K562 (cell line): Measurements from ENCODE around the gene ARL2. TPM values are rescaled to one million over a fixed set of nuclear protein-coding genes. Genes with fewer than 3 reads are reported as not detected.

Source experiments
- ILK ChIP-seq: fragments of 450-650 bp; IDR thresholded peaks from 2 replicates; pipeline ENCODE4 v1.6.1; 2016; ENCODE audit warnings: missing genetic modification characterization, low read depth, mild to moderate bottlenecking, missing compliant biosample characterization, moderate library complexity, borderline replicate concordance
- KAT2B ChIP-seq: IDR thresholded peaks from one replicate; pipeline ENCODE4 v1.6.1; 2012; ENCODE audit warnings: low read depth, mild to moderate bottlenecking, control low read depth, inconsistent platforms, low read length, moderate library complexity
- NCOA2 ChIP-seq, 2 experiments: fragments of 450-650 bp; IDR thresholded peaks; 2 replicates each; pipeline ENCODE4 v1.6.1; 2018; ENCODE audit warnings: mild to moderate bottlenecking in 2 of 2, moderate library complexity in 1 of 2; ENCODE audit not compliant: partially characterized antibody in 2 of 2
- NEUROD1 ChIP-seq: fragments of 150-350 bp; IDR thresholded peaks from 2 replicates; pipeline ENCODE4 v1.6.1; 2014; ENCODE audit warnings: borderline replicate concordance, low read length, low read depth; ENCODE audit not compliant: partially characterized antibody
- polyA plus RNA-seq, 8 experiments: library from polyadenylated mRNA; depleted of rRNA in 4 of 8; stranded (reverse) in 5 of 8; unstranded in 3 of 8; fragments of >200 nt; fragmentation: Nextera tagmentation in 2 of 8; fragmentation: Illumina TruSeq in 1 of 8; extraction: Ambion mirVana in 2 of 8; extraction: Trizol in 1 of 8; gene quantifications; 2 replicates each; pipeline versions ENCODE4 v1.2.1 to v1.2.3, GENCODE V29; 2011 to 2014; ENCODE audit warnings: inconsistent platforms in 1 of 8, missing spikeins in 1 of 8
- total RNA-seq, 7 experiments: library from RNA; depleted of rRNA in 6 of 7; stranded (reverse); fragments of >200 nt in 6 of 7; fragmentation: Illumina TruSeq in 2 of 7; extraction: Trizol in 2 of 7; gene quantifications; 2 replicates each; pipeline versions ENCODE4 v1.2.1 to v1.2.3, GENCODE V29; 2011 to 2021; ENCODE audit warnings: low replicate concordance in 1 of 7
- TF ChIP-seq, protein P1 (sequence below): sonication (generic); formaldehyde crosslinking; IDR thresholded peaks from 2 replicates; pipeline ENCODE4 v1.8.1; 2023; ENCODE audit warnings: missing genetic modification reagents, mild to moderate bottlenecking, borderline replicate concordance
- TF ChIP-seq, protein P2 (sequence below): sonication (generic); formaldehyde crosslinking; IDR thresholded peaks from 2 replicates; pipeline ENCODE4 v1.8.1; 2022; ENCODE audit warnings: missing genetic modification reagents
- TF ChIP-seq, protein P3 (sequence below): fragments of 450-650 bp; IDR thresholded peaks from 2 replicates; pipeline ENCODE4 v1.6.1; 2016; ENCODE audit warnings: mild to moderate bottlenecking, moderate library complexity

Gene ARL2
- total and polyA plus RNA-seq, 9 of the 15 experiments (the other 6 are each of a cell fraction or from before 2014, with no cell fraction given), result 5.7 to 154 (median 92.2) TPM

DNA sequence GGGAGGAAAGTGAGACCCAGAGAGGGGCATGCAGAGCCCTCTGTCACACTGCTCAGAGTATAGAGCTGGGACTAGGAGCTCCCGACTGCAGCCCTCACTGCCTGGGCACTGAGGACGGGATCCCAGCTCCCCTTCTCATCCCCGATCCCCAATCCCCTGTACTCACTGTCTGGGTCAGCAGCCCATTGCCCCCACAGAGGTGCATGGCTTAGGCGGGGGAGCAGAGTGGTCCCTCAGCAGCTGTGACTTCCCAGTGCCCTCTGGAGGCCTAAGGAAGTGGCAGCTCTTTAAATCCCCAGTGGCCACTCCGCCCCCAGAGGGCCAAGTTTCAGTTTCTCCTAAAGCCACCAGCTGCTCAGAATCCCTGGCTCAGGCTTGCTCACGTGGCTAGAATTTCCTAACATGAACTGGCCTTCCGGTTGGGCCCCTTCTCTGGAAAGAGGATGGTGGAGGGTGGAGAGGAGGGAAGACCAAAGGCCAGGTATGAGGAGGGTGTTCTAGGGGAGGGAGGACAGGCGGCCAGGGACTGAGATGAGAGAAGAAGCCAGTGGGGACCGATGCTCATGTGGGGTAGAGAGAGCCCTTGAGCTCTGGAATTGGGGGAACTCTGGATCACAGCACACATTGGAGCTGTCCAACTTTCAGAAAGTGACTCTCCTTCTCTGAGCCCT lies 17.1 kb upstream of the ARL2 start, which contains the start of gene BATF2 (continued):
- TF ChIP-seq, protein P1, sequence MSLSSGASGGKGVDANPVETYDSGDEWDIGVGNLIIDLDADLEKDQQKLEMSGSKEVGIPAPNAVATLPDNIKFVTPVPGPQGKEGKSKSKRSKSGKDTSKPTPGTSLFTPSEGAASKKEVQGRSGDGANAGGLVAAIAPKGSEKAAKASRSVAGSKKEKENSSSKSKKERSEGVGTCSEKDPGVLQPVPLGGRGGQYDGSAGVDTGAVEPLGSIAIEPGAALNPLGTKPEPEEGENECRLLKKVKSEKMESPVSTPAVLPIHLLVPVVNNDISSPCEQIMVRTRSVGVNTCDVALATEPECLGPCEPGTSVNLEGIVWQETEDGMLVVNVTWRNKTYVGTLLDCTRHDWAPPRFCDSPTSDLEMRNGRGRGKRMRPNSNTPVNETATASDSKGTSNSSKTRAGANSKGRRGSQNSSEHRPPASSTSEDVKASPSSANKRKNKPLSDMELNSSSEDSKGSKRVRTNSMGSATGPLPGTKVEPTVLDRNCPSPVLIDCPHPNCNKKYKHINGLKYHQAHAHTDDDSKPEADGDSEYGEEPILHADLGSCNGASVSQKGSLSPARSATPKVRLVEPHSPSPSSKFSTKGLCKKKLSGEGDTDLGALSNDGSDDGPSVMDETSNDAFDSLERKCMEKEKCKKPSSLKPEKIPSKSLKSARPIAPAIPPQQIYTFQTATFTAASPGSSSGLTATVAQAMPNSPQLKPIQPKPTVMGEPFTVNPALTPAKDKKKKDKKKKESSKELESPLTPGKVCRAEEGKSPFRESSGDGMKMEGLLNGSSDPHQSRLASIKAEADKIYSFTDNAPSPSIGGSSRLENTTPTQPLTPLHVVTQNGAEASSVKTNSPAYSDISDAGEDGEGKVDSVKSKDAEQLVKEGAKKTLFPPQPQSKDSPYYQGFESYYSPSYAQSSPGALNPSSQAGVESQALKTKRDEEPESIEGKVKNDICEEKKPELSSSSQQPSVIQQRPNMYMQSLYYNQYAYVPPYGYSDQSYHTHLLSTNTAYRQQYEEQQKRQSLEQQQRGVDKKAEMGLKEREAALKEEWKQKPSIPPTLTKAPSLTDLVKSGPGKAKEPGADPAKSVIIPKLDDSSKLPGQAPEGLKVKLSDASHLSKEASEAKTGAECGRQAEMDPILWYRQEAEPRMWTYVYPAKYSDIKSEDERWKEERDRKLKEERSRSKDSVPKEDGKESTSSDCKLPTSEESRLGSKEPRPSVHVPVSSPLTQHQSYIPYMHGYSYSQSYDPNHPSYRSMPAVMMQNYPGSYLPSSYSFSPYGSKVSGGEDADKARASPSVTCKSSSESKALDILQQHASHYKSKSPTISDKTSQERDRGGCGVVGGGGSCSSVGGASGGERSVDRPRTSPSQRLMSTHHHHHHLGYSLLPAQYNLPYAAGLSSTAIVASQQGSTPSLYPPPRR (CRISPR knock-in tag), result no peak
- TF ChIP-seq NEUROD1 (peak; percentile 40), NCOA2 (IDR thresholded peaks at IDR 0.05; ENCODE audit: partially characterized antibody in 2 of 2) (no peak), KAT2B (no peak), ILK (tag) (no peak)
- TF ChIP-seq, protein P2, sequence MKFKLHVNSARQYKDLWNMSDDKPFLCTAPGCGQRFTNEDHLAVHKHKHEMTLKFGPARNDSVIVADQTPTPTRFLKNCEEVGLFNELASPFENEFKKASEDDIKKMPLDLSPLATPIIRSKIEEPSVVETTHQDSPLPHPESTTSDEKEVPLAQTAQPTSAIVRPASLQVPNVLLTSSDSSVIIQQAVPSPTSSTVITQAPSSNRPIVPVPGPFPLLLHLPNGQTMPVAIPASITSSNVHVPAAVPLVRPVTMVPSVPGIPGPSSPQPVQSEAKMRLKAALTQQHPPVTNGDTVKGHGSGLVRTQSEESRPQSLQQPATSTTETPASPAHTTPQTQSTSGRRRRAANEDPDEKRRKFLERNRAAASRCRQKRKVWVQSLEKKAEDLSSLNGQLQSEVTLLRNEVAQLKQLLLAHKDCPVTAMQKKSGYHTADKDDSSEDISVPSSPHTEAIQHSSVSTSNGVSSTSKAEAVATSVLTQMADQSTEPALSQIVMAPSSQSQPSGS (CRISPR knock-in tag), result no peak
- TF ChIP-seq, protein P3, sequence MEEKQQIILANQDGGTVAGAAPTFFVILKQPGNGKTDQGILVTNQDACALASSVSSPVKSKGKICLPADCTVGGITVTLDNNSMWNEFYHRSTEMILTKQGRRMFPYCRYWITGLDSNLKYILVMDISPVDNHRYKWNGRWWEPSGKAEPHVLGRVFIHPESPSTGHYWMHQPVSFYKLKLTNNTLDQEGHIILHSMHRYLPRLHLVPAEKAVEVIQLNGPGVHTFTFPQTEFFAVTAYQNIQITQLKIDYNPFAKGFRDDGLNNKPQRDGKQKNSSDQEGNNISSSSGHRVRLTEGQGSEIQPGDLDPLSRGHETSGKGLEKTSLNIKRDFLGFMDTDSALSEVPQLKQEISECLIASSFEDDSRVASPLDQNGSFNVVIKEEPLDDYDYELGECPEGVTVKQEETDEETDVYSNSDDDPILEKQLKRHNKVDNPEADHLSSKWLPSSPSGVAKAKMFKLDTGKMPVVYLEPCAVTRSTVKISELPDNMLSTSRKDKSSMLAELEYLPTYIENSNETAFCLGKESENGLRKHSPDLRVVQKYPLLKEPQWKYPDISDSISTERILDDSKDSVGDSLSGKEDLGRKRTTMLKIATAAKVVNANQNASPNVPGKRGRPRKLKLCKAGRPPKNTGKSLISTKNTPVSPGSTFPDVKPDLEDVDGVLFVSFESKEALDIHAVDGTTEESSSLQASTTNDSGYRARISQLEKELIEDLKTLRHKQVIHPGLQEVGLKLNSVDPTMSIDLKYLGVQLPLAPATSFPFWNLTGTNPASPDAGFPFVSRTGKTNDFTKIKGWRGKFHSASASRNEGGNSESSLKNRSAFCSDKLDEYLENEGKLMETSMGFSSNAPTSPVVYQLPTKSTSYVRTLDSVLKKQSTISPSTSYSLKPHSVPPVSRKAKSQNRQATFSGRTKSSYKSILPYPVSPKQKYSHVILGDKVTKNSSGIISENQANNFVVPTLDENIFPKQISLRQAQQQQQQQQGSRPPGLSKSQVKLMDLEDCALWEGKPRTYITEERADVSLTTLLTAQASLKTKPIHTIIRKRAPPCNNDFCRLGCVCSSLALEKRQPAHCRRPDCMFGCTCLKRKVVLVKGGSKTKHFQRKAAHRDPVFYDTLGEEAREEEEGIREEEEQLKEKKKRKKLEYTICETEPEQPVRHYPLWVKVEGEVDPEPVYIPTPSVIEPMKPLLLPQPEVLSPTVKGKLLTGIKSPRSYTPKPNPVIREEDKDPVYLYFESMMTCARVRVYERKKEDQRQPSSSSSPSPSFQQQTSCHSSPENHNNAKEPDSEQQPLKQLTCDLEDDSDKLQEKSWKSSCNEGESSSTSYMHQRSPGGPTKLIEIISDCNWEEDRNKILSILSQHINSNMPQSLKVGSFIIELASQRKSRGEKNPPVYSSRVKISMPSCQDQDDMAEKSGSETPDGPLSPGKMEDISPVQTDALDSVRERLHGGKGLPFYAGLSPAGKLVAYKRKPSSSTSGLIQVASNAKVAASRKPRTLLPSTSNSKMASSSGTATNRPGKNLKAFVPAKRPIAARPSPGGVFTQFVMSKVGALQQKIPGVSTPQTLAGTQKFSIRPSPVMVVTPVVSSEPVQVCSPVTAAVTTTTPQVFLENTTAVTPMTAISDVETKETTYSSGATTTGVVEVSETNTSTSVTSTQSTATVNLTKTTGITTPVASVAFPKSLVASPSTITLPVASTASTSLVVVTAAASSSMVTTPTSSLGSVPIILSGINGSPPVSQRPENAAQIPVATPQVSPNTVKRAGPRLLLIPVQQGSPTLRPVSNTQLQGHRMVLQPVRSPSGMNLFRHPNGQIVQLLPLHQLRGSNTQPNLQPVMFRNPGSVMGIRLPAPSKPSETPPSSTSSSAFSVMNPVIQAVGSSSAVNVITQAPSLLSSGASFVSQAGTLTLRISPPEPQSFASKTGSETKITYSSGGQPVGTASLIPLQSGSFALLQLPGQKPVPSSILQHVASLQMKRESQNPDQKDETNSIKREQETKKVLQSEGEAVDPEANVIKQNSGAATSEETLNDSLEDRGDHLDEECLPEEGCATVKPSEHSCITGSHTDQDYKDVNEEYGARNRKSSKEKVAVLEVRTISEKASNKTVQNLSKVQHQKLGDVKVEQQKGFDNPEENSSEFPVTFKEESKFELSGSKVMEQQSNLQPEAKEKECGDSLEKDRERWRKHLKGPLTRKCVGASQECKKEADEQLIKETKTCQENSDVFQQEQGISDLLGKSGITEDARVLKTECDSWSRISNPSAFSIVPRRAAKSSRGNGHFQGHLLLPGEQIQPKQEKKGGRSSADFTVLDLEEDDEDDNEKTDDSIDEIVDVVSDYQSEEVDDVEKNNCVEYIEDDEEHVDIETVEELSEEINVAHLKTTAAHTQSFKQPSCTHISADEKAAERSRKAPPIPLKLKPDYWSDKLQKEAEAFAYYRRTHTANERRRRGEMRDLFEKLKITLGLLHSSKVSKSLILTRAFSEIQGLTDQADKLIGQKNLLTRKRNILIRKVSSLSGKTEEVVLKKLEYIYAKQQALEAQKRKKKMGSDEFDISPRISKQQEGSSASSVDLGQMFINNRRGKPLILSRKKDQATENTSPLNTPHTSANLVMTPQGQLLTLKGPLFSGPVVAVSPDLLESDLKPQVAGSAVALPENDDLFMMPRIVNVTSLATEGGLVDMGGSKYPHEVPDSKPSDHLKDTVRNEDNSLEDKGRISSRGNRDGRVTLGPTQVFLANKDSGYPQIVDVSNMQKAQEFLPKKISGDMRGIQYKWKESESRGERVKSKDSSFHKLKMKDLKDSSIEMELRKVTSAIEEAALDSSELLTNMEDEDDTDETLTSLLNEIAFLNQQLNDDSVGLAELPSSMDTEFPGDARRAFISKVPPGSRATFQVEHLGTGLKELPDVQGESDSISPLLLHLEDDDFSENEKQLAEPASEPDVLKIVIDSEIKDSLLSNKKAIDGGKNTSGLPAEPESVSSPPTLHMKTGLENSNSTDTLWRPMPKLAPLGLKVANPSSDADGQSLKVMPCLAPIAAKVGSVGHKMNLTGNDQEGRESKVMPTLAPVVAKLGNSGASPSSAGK, result peak; percentile 49; the same call in 1 of the 2 replicates
